Right kidney (tissue), 1 donor: Measurements from ENCODE around the gene WDPCP.
"Not testable (repeated sequence)": the region's sequence is repeated elsewhere in the genome, so short reads cannot be mapped to it uniquely, and the experiment has no call there.

ENCODE experiments used
- DNase-seq: peaks from one replicate; pipeline ENCODE4 v3.0.0-alpha.2; 2016

Gene WDPCP

GRCh38 chr2:63446658-63447057, 141.6 kb downstream of the WDPCP start:
- no peak for DNase-seq

DNA sequence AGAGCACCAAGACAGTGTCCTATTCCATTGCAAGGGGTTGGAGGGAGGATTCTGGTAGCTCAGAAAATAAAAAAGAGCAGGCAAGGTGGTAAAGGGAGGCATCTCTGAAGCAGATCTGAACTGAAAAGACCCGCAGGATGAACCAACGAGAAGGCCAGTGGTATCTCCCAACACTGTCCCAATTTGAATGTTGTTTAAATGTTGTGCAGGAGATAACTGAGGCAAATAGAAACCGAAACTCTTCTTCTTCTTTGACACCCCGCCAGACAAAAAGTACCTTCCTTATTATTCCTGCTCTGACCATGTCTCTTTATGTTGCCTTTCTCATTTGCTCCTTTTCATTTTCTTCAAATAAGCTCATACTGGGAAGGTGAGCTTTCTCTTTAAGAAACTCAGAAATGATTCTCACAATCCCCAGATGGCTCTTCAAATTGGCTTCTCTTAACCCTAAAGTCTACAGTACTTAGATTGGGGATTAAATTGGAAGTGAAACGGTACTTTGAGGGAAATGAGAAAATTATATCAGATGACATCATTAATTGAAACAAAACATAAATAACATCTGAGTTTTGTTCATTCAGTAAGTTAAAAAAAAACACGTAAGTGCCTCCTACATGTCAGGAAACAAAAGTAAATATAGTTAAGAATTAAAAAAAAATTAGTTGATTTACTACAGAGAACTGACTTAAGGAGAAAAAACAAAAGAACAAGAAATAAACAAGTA, 143.6 kb downstream of the WDPCP start:
- no peak for DNase-seq

DNA sequence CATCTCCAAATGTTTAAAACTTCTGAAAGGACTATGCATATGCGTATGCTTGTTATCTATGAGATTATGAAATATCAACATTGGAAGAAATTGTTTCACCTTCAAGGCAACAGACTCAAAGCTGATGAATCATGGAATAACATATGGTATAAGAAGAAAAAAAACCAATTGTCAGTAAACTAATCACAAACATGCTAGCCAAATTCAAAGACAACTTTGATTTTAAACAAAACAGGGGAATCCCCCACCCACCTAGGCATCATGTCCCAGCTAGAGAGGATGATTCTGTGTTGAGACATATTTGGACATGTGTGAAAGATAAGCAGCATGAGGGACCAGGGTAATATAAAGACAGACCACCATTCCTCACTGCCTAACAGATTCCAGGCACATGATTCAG, 147.7 kb downstream of the WDPCP start:
- no peak for DNase-seq

DNA sequence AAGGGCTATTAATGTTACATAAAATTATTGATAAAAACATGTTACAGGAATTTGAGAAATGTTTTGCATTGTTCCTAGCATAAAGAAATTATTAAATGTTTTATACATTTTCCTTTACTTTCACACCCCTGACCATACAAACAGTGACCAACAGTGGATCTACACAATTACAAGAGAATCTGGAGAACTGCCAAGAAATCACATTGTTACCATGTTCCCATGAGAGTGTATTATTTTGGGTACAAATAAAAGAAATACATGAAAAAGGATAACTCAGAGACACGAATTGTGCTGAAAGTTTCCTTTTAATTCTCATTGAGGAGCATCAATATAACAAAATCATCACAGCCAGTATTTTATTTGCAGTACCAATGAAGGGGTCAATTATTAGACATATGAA, 150.1 kb downstream of the WDPCP start:
- DNase-seq, result no peak

- no peak for DNase-seq
Observed at GRCh38 chr2:63436488-63436887, 151.8 kb downstream of the WDPCP start.

- no peak for DNase-seq
Observed at GRCh38 chr2:63435070-63435469, 153.2 kb downstream of the WDPCP start.

DNA sequence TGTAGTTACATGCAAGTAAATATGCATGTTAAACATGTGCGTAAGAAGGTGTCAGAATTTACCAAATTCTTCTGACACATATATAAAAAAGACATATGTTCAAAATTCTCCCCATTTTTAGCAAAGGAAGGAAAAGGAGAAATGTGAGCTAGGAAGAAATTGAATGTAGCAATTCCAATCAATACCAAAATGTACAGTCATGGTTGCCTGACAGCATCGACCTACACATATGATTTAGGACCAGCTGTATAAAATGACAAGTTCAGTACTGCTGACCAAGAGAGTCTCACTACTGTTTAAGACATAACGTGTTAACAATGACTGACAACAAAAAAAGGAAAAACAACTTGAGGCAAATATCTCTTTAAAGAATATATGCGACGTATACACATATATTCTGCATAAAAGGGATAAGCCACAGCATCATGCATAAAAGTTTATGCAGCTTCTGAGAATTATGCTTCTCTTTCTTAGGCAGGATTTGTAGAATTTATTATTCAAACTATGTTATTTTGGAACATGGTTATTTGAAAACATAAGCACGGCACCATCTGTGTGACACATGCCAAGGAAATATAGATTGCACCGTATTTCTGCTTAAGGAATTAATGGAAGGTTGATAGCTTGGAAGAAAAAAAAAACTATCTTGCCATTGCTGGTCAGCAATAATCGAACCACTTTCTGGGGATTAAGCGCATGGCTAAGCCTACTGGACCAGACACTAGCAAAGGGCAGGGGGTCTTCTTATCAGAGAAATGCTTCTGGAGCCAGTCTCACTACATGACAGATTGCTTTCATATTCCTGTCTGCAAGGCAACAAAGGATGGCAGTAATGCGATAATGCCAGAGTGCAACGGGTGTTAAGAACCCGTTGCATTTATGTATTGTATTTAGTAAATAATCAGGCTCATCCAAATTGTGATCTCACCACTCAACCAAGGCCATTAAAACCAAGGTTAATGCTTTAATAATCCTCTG, 154.0 kb downstream of the WDPCP start:
- DNase-seq, result no peak

DNA sequence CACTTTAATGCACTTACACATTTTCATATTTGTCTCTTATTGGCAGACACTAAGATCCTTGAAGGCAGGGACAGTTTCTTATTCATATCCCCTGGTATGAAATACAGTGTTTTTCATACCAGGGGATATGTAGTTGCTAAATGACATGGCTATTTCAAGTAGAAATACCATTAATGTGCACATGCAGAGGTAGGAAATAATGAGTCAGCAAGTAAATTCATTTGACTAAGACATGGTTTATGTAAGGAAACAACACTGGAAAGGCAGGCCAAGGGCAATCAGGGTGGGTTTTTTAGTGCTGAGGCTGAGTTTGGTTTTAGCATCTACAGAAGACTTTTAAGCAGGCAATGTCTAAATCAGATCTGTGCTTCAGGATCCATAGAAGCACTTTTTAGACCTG, 155.9 kb downstream of the WDPCP start:
- no peak for DNase-seq

GRCh38 chr2:63425606-63426005, 162.7 kb downstream of the WDPCP start:
- DNase-seq, result no peak

DNA sequence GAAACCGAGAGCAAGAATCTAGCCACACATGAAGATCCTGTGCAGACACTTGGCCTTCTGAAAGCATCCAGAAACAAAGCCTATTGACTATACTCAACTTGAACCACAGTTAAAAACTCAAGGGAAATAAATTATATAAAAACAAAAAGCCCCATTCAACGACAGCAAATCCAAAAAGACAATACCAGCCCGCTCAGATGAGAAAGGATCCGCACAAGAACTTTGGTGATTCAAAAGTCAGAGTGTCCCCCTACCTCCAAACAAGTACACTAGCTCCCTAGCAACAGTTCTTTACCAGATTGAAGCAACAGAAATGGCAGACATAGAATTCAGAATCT, 163.2 kb downstream of the WDPCP start:
- no peak for DNase-seq

DNA sequence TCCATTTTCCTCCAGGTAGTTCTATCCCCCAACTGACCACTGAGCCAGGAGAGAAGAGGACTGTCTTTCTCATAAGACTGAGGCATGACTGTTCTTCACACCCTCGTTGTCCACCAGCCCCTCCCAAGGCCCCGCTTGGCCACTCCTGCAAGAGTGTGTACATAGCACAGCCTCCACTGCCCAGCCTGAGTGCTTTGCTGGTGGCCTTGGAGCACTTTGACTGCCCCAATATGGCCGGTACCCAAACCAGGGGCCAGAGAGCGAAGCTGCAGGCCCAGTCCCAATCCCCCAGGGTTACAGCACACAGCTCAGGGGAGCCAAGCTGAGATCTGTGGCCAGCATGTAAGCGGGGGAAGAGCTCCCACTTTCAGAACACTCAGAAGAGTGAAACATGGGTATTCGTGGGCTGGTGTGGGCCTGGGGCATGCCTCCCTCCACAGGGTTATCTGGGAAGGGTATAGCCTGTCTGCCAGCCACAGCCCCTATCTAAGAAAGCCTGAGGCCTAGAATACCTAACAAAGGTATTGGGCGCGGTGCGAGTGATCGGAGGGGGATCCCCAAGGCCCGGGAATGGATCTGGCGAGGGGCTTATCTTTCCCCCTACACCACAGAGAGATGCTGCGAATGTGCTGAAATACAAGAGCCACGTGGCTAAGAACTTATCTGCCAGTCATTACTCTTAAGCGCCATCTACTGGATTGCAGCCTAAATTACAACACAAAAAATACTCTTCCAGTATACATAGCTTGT, 163.8 kb downstream of the WDPCP start:
- no peak for DNase-seq

- no peak for DNase-seq
Observed at GRCh38 chr2:63422556-63422955, 165.7 kb downstream of the WDPCP start.

- no peak for DNase-seq
Observed at GRCh38 chr2:63408530-63408929, 179.7 kb downstream of the WDPCP start.

- DNase-seq, result no peak
Observed at GRCh38 chr2:63406641-63407040, 181.6 kb downstream of the WDPCP start.

- no peak for DNase-seq
Observed at GRCh38 chr2:63403820-63404219, 184.5 kb downstream of the WDPCP start.

DNA sequence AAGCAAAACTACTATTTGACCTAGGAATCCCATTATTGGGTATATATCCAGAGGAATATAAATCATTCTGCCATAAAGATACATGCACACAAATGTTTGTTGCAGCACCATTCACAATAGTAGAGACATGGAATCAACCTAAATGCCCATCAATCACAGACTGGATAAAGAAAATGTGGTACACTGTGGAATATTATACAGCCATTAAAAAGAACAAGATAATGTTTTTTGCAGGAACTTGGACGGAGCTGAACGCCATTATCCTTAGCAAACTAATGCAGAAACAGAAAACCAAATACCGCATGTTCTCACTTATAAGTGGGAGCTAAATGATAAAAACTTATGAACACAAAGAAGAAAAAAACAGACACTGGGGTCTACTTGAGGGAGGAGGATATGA, 185.4 kb downstream of the WDPCP start:
- DNase-seq, result not testable (repeated sequence)

GRCh38 chr2:63399156-63399555, 189.1 kb downstream of the WDPCP start:
- DNase-seq, result no peak

- DNase-seq, result no peak
Observed at GRCh38 chr2:63379451-63379850, 208.8 kb downstream of the WDPCP start.

DNA sequence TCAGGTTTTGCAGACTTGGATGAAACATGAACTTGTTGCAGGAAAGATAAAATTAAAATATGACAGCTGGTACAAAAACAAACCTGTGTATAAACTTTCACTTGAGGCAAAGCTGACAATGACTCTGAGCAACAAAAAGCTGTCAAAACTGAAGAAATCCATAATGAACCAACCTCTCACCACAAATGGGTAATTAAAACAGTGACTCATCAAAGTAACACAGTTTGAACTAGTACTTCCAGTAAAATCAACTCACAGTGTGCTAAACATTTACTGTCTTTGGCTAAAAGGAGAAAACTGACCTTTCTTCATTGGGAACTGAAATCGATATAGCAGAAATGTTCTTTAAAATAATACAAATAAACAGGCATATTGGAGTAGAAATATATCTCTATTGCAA, 209.7 kb downstream of the WDPCP start:
- no peak for DNase-seq

DNA sequence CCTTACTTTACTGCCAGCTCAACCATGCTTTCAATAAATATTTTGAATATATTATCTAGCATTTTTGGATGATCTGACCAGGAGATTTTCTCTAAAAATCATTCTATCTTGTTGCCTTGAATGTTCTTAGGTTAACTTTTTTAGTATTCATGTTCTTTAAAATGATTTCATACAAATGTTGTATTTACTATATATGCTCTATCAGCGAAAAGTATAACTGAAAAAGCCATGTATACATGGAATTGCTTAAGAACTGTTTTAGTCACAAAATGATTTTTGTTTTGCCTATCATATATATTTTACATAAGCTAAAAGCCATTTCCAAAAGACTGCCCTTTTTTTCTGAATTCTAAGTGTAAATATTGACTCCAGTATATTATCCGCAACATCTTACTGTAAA, 213.9 kb downstream of the WDPCP start:
- DNase-seq, result no peak

- no peak for DNase-seq
Observed at GRCh38 chr2:63372549-63372948, 215.7 kb downstream of the WDPCP start.

DNA sequence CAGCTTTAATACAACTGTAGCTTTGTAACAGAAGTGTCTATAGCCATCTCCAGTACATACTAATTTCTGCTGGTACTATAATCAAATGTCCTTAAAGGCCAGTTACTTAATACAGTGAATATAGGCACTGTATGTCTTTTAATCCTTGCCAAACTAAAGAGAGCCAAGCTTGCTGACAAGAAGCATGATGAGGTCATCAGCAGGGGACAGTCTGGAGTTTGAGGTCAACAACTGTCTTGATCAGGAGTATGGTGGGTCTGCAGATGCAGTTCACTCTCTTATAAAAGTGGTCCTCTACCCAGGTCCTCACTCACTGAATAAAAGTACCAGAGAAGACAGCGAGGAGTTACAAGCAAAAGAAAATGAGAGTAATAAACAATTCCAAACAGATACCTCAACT, 219.1 kb downstream of the WDPCP start:
- no peak for DNase-seq

DNA sequence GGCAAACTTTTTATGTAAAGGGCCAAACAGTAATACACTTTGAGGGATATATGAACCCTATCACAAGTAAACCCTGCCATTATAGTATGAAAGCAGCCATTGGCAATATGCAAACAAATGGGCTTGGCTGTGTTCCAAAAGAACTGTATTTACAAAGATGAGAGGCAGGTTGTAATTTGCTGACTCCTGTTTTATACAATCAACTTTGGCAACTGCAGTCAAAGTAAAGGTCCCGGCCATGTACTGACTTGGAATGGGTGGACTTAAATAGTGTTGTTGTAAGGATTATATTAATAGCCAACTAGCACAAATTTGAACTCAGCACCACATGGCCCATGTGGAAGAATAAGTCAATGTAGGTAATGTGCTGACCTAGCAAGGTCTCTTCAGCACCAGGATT, 223.4 kb downstream of the WDPCP start:
- no peak for DNase-seq
